H1 (cell line): ENCODE measurements around the gene ABHD1. TPM values are rescaled to one million over a fixed set of nuclear protein-coding genes. Genes with fewer than 3 reads are reported as not detected.

Experiments
- BCL11A ChIP-seq, 2 experiments: IDR thresholded peaks; one replicate each; pipeline ENCODE4 v1.6.1; 2011; ENCODE audit warnings: low read depth in 2 of 2, low read length in 2 of 2, mild to moderate bottlenecking in 2 of 2
- CHD1 ChIP-seq: IDR thresholded peaks from 2 replicates; pipeline ENCODE4 v1.6.1; 2012; ENCODE audit warnings: low read depth, low read length, improper control_type of control experiment
- CREB1 ChIP-seq: IDR thresholded peaks from 2 replicates; pipeline ENCODE4 v1.6.1; 2012; ENCODE audit warnings: inconsistent platforms
- EGR1 ChIP-seq: IDR thresholded peaks from 2 replicates; pipeline ENCODE4 v1.6.1; 2011; ENCODE audit warnings: low read depth, low read length, borderline replicate concordance
- KDM5A ChIP-seq: fragments of 200-600 bp; IDR thresholded peaks from 2 replicates; pipeline ENCODE4 v1.7.1; 2012; ENCODE audit warnings: mild to moderate bottlenecking, low read length, inconsistent platforms, mixed read lengths
- RAD21 ChIP-seq, 2 experiments: IDR thresholded peaks in 1 of 2; conservative IDR thresholded peaks in 1 of 2; 2 replicates each; pipeline ENCODE4 v1.6.1; 2011; ENCODE audit warnings: low read depth in 2 of 2, low read length in 2 of 2, improper control_type of control experiment in 1 of 2, inconsistent platforms in 1 of 2, mild to moderate bottlenecking in 1 of 2, moderate library complexity in 1 of 2
- SAP30 ChIP-seq: fragments of 300-600 bp; sonication (generic); IDR thresholded peaks from 2 replicates; pipeline ENCODE4 v1.7.1; 2012; ENCODE audit warnings: low read length, moderate library complexity, mild to moderate bottlenecking, inconsistent platforms; ENCODE audit not compliant: insufficient read depth, insufficient replicate concordance
- SIN3A ChIP-seq, 2 experiments: IDR thresholded peaks in 1 of 2; conservative IDR thresholded peaks in 1 of 2; 2 replicates each; pipeline ENCODE4 v1.6.1; 2011 to 2012; ENCODE audit warnings: low read length in 2 of 2, improper control_type of control experiment in 1 of 2, low read depth in 1 of 2, mild to moderate bottlenecking in 1 of 2
- polyA plus RNA-seq, 7 experiments: library from polyadenylated mRNA; depleted of rRNA in 3 of 7; stranded (reverse) in 5 of 7; unstranded in 2 of 7; fragments of >200 nt in 5 of 7; fragments of 200-250 nt in 2 of 7; gene quantifications; 1 replicate in 5 of 7; 2 replicates in 1 of 7; 4 replicates in 1 of 7; pipeline versions ENCODE4 v1.2.1 to v1.2.3, GENCODE V29; 2011 to 2013; ENCODE audit warnings: missing spikeins in 2 of 7, mixed read lengths in 2 of 7
- total RNA-seq: library from RNA; stranded (reverse); fragmentation: NEBNext Ultra II Directional; extraction: Animal tissue kit (Norgen Biotek cat#: 25700); gene quantifications from 2 replicates; pipeline ENCODE4 v1.2.1, GENCODE V29; 2021

ABHD1 gene
- total and polyA plus RNA-seq, 2 of the 8 experiments (the other 6 are each of a cell fraction or from before 2014, with no cell fraction given) = 0.20 to 1.1 TPM

- TF ChIP-seq KDM5A (no peak), SIN3A (conservative IDR thresholded peaks at IDR 0.05 in 1 of 2, IDR thresholded peaks at IDR 0.05 in 1 of 2; ENCODE audit: low read depth in 1 of 2, low read length in 2 of 2) (no peak), CREB1 (no peak), CHD1 (no peak), BCL11A (IDR thresholded peaks at IDR 0.05; ENCODE audit: low read depth in 2 of 2, low read length in 2 of 2) (no peak), EGR1 (no peak), RAD21 (IDR thresholded peaks at IDR 0.05 in 1 of 2, conservative IDR thresholded peaks at IDR 0.05 in 1 of 2; ENCODE audit: low read depth in 2 of 2, low read length in 2 of 2) (no peak), SAP30 (no peak)
- TF ChIP-seq, all 59 proteins: peak for 0
Measured at GRCh38 chr2:27088634-27089033, 35.0 kb upstream of the ABHD1 start (continued).
